Measurements from ENCODE around the gene SPATA2L.

The SPATA2L gene

GRCh38 chr16:89701425-89702406 lies at the start of gene SPATA2L:
SPATA2L (minus strand) TSS chr16:89701705; CDS start chr16:89701232, 473 bp downstream.
- peak; percentile 45 for DNase-seq

GRCh38 chr16:89749637-89750036 lies 48.1 kb upstream of the SPATA2L start:
- DNase-seq, result no peak

GRCh38 chr16:89748921-89749320 lies 47.4 kb upstream of the SPATA2L start:
- no peak for DNase-seq

- DNase-seq, result no peak
Observed at GRCh38 chr16:89748076-89748475, 46.6 kb upstream of the SPATA2L start.

GRCh38 chr16:89746043-89746442 lies 44.5 kb upstream of the SPATA2L start:
- no peak for DNase-seq

GRCh38 chr16:89744813-89745212 lies 43.3 kb upstream of the SPATA2L start:
- no peak for DNase-seq

- no peak for DNase-seq
Observed at GRCh38 chr16:89742948-89743347, 41.4 kb upstream of the SPATA2L start.

- DNase-seq, result no peak
Observed at GRCh38 chr16:89741342-89742014, 40.0 kb upstream of the SPATA2L start.

- DNase-seq, result no peak
Observed at GRCh38 chr16:89739383-89739782, 37.9 kb upstream of the SPATA2L start.

GRCh38 chr16:89738538-89739317 lies 37.2 kb upstream of the SPATA2L start:
- no peak for DNase-seq

GRCh38 chr16:89738072-89738377 lies 36.5 kb upstream of the SPATA2L start:
- DNase-seq, result no peak

GRCh38 chr16:89737341-89738071 lies 36.0 kb upstream of the SPATA2L start:
- DNase-seq, result no peak

GRCh38 chr16:89736554-89736953 lies 35.0 kb upstream of the SPATA2L start:
- no peak for DNase-seq

GRCh38 chr16:89733792-89734191 lies 32.3 kb upstream of the SPATA2L start:
- DNase-seq, result no peak

- no peak for DNase-seq
Observed at GRCh38 chr16:89733322-89733721, 31.8 kb upstream of the SPATA2L start.

- no peak for DNase-seq
Observed at GRCh38 chr16:89732918-89733242, 31.4 kb upstream of the SPATA2L start.

GRCh38 chr16:89732142-89732917 lies 30.8 kb upstream of the SPATA2L start:
- DNase-seq, result no peak

GRCh38 chr16:89730610-89731234 lies 29.2 kb upstream of the SPATA2L start:
- no peak for DNase-seq

- DNase-seq, result no peak
Observed at GRCh38 chr16:89729863-89730593, 28.5 kb upstream of the SPATA2L start.

GRCh38 chr16:89729293-89729692 lies 27.8 kb upstream of the SPATA2L start:
- DNase-seq, result no peak
